Measurements from ENCODE around the gene MRM2. TPM values are rescaled to one million over a fixed set of nuclear protein-coding genes. Genes with fewer than 3 reads are reported as not detected.

The MRM2 gene
- total RNA-seq, 8 experiments from 2014 or later: 19.9 to 39.7 (median 23.7) TPM

DNA sequence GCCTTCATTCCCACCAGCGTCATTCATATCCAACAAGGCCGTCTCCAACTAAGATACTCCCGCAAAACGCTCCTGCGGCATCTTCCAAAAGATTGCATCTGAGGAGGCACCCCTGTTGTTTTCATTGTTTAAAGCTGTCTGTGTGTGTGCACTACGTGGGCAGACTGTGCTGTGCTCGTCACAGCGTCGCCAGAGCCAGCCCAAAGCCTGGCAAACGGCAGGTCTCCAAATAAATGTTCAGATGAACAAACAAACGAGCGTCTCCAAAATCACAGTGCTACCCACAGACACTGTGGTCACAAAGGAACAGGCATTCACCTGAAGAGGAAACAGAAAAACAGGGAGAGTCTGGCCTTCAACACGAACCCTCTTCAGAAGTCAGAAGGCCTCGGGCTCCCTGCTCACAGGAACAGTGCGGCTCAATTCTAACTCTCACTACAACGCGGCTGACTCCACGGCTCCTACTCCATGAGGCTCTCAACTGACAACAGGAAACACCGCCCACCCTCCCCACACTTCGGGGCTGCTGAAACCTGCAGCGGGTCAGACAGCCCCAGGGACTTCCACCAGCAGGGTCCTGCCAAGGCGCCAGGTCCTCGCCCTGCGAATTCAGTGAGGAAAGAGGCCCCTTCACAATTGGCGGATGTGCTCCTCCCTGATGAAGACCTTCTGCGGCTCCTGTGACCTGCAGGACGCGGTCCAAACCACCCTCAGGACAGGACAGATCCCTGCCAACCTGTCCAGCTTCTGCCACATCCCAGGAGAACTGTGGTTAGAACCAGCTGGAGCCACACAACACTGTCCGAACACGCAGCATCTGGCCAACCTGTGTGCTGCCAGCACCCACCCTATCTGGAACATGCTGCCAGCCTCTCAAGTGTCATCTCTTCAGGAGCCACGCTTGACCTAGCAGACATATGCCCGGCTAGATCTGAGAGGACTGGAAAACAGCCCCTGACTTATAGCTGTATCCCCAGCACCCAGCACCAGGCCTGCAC, 45.3 kb downstream of the MRM2 start:
- H3K4me1 ChIP-seq (replicated peaks in 1 of 2): peaks cover 0 to 4% of the 10 kb centered on the region in 2 donors
- H3K4me3 ChIP-seq: no peak overlapping the region
- no peak overlapping the region for H3K27ac ChIP-seq
- ATAC-seq (replicated peaks in 6 of 8): no peak
- in situ Hi-C loops (cut with MboI; ENCODE audit: low pct_unique_long_range_greater_than_20kb in 2 of 9, low sequenced_read_pairs in 9 of 9, unreplicated experiment in 9 of 9): no loop called here
- 85 to 100% (median 92%) methylated on average over 2 to 22 of the region's 32 CpGs; no CpG with 5 or more reads in 3 of the 10 experiments for WGBS, 10 experiments

DNA sequence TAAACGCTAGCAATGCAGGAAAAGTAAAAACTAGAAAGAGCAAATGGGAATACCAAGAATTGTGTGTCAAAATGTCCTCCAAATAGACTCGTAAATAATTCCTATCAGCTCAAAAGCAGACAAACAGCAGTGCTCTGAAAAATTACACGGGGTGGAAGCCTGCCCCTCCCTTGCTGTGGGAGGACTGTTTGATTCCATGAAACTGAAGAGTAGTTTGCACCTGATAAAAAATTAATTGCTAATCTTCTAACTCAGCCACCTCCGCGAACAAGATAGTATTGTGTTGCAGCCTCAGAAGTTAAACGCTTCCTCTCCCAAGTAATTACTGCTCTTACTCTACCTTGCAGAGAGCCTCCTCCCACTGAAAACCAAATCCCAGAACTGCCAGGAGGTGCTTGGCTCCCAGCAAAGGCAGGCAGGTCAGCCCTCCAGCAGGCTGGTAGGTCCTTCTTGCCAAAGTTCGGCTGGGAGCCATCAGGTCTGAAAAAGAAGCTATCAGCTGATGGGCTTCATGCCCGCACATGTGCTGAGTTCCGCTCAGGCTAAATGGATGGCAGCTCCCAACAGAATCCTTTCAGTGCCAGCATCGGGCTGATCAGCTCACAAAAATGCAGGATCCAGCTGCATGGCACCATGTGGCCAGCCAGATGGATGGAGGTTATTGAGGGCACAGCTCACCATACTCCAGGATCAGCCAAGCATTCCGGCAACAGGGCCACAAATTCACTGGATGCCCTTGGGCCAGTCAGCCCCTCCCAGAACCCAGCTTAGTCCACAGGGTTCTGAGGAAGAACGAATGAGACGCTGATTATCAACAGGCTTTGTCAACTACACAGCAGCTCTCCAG, 46.4 kb downstream of the MRM2 start:
- H3K4me3 ChIP-seq: no peak overlapping the region
- H3K27ac ChIP-seq: no peak overlapping the region
- peaks cover 5 to 12% of the 10 kb centered on the region in 2 donors for H3K4me1 ChIP-seq (replicated peaks in 1 of 2)
- WGBS, 10 experiments: 90 to 100% (median 95%) methylated on average over 1 to 11 of the region's 13 CpGs
- no peak for ATAC-seq (replicated peaks in 6 of 8)
- in situ Hi-C loops (cut with MboI; ENCODE audit: low pct_unique_long_range_greater_than_20kb in 2 of 9, low sequenced_read_pairs in 9 of 9, unreplicated experiment in 9 of 9): no loop called here

DNA sequence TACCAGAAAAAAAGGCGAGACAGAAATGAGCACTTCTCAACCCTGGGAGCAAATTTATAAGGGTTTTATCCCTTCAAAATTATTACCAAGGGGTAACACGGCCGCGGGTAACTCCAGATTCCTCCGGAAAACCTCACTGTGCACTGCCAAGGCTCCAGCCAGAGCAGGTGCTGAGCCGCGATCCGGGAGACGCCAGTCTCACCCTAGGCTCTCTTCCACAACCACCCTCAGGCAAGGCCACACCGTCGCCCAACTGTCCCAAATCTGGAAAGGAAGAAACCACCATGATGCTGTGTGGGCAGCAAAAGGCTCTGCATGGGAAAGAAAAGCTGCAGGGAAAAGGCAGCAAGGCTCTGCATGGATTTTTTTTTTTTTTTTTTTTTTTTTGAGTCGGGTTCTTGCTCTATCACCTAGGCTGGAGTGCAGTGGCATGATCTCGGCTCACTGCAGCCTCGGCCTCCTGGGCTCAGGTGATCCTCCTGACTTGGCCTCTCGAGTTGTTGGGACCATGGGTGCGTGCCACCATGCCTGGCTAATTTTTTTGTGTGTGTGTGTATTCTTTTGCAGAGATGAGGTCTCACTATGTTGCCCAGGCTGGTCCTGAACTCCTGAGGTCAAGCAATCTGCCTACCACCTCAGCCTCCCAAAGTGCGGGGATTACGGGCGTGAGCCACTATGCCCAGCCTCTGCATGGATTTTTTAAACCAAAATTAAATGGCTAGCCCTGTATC, 48.3 kb downstream of the MRM2 start:
- H3K4me3 ChIP-seq: no peak overlapping the region
- no peak for ATAC-seq (replicated peaks in 6 of 8)
- WGBS, 10 experiments: 82 to 100% (median 95%) methylated on average over 1 to 11 of the region's 19 CpGs; no CpG with 5 or more reads in 2 of the 10 experiments
- H3K4me1 ChIP-seq (replicated peaks in 1 of 2): peaks cover 16% of the 10 kb centered on the region in 2 donors
- no peak overlapping the region for H3K27ac ChIP-seq
- in situ Hi-C loops (cut with MboI; ENCODE audit: low pct_unique_long_range_greater_than_20kb in 2 of 9, low sequenced_read_pairs in 9 of 9, unreplicated experiment in 9 of 9): no loop called here

DNA sequence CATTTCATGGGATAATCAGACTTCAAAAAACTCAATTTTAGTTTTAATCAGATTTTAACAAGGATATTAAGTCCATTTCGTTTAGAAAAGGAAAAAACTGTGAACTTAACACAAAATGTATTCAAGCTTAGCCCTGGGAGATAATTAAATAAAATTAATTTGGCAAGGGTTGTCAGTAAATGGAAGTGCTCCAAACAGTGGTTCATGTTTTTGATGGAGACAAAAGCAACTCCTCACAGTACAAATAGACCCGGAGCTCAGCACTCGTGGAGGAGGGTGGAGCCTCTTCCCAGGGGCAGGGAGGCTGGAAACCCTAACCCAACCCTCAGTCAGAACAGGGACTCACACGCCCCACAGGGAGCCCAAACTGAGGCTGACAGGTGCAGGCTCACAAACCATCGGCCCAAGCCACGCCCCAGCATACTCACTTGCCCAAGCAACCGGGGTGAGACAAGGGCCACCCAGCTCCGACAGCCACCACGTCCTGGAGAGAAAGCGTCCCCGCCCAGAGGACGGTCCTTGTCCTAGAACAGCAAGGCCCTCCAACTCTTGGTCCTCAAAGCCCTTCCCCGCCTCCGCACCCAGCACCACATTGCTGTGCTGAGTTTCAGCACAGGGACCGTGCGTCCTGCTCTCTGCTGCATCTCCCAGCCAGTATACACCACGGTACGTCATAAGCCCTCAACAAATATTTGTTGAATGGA, 49.0 kb downstream of the MRM2 start:
- no peak overlapping the region for H3K27ac ChIP-seq
- H3K4me1 ChIP-seq (replicated peaks in 1 of 2): peaks cover 16% of the 10 kb centered on the region in 2 donors
- 33 to 90% (median 70%) methylated on average over 1 to 11 of the region's 18 CpGs for WGBS, 10 experiments
- H3K4me3 ChIP-seq: no peak overlapping the region
- in situ Hi-C loops (cut with MboI; ENCODE audit: low pct_unique_long_range_greater_than_20kb in 2 of 9, low sequenced_read_pairs in 9 of 9, unreplicated experiment in 9 of 9): no loop called here
- ATAC-seq (replicated peaks in 6 of 8): peak in 4 of 8 experiments; percentile 14 to 63 (median 40)

DNA sequence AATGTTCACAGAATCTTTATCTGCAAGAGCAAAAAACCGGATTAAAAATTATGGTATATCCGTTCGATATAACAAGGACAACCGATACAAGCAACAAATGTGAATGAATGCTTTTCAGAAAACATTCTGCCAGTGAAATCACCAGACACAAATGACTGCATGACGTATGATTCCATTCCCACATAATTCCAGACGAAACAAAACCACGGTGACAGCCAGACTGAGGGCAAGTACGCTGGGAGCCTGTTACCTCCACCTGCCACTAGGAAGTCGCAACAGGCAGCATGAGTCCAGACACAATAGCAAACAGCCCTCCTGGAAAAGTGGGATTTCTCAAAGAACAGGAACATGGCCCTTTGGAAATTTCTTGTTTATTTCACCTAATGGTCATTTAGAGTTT, 51.0 kb downstream of the MRM2 start:
- ATAC-seq (replicated peaks in 6 of 8): peak in 5 of 8 experiments; percentile 46 to 63 (median 55)
- in situ Hi-C loops (cut with MboI; ENCODE audit: low pct_unique_long_range_greater_than_20kb in 2 of 9, low sequenced_read_pairs in 9 of 9, unreplicated experiment in 9 of 9): no loop called here
- 20 to 100% (median 73%) methylated on average over 1 to 9 of the region's 9 CpGs for WGBS, 10 experiments
- H3K27ac ChIP-seq: no peak overlapping the region
- no peak overlapping the region for H3K4me3 ChIP-seq
- peaks cover 16% of the 10 kb centered on the region in 2 donors for H3K4me1 ChIP-seq (replicated peaks in 1 of 2)

DNA sequence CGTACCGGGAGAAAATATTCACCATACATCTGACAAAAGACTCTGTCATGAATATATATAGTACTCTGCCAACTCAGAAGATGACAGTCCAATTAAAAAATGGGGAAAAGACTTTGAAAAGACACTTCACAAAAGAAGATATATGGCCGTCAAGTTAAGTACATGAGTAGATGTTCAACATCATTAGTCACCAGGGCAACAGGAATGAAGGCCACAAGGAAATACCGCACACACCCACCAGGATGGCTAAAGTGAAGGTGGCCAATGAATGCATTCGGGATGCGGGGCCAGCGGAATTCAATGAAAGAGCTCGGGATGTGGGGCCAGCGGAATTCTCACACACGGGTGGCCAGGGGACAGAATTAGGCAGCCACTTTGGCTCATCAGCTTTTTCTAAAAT, 51.5 kb downstream of the MRM2 start:
- peaks cover 19% of the 10 kb centered on the region in 2 donors for H3K4me1 ChIP-seq (replicated peaks in 1 of 2)
- peak in 6 of 8 experiments; percentile 56 to 89 (median 86) for ATAC-seq (replicated peaks in 6 of 8)
- in situ Hi-C loops (cut with MboI; ENCODE audit: low pct_unique_long_range_greater_than_20kb in 2 of 9, low sequenced_read_pairs in 9 of 9, unreplicated experiment in 9 of 9): no loop called here
- H3K27ac ChIP-seq: no peak overlapping the region
- WGBS, 10 experiments: 0 to 100% (median 12%) methylated on average over 1 to 10 of the region's 10 CpGs
- no peak overlapping the region for H3K4me3 ChIP-seq

DNA sequence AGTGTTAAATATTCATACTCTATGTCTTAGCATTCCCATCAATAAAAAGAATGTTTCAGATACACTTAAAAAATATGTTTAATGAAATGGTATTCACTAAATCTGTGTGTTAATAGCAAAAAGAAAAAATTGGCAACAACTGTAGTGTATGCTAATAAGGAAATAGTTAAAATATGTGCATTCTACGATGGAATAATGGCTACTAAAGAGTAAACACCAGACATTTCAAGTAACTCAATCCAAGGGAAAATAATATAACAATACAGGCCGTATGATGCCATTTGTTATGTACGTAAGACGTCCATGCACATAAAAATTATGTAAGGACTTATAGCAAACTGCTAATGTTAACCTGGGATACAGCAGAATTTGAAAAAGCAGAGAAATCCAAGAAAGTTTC, 55.8 kb downstream of the MRM2 start:
- 5 to 88% (median 80%) methylated on average over 1 to 4 of the region's 4 CpGs; no CpG with 5 or more reads in 1 of the 10 experiments for WGBS, 10 experiments
- no peak overlapping the region for H3K27ac ChIP-seq
- no peak overlapping the region for H3K4me3 ChIP-seq
- peaks cover 13 to 20% of the 10 kb centered on the region in 2 donors for H3K4me1 ChIP-seq (replicated peaks in 1 of 2)
- ATAC-seq (replicated peaks in 6 of 8): peak in 3 of 8 experiments; percentile 50 to 80 (median 61)
- in situ Hi-C loops (cut with MboI; ENCODE audit: low pct_unique_long_range_greater_than_20kb in 2 of 9, low sequenced_read_pairs in 9 of 9, unreplicated experiment in 9 of 9): no loop called here

DNA sequence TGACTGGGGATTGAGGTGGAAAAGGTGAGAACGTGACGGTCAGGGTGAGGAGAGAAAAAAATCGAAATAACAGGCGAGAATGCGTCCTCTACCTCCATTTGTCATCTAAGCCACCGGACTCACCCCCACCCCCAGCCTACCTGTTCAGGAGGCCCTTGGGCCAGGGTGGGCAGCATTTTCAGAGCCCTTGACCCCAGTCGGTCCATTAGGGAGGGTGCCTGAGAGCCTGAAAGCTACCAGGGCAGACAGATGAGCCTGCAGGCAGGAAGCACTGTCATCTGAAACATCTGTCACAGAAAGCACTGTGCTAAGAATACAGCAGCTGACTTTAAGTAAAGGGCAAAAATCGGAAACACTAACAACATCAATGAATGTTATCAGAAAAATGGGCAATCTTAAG, 56.3 kb downstream of the MRM2 start:
- Histone ChIP-seq H3K27ac (peak overlapping the region in 1 of 2 donors; percentile 23), H3K4me3 (no peak overlapping the region), H3K4me1 (replicated peaks in 1 of 2) (peaks cover 9 to 15% of the 10 kb centered on the region in 2 donors)
- peak in 4 of 8 experiments; percentile 22 to 47 (median 39) for ATAC-seq (replicated peaks in 6 of 8)
- in situ Hi-C loops (cut with MboI; ENCODE audit: low pct_unique_long_range_greater_than_20kb in 2 of 9, low sequenced_read_pairs in 9 of 9, unreplicated experiment in 9 of 9): no loop called here
- WGBS, 10 experiments: 57 to 100% (median 81%) methylated on average over 1 to 7 of the region's 8 CpGs

Other genes with a start within 250 kb of the MRM2 start
- gene MAD1L1, start 9.3 kb downstream of the MRM2 start, total RNA-seq: 10 to 100 TPM; 24.0 to 68.8 (median 32.4) TPM
- gene NUDT1, start within 50 bp of the MRM2 start, total RNA-seq: 10 to 100 TPM; 11.0 to 46.5 (median 14.7) TPM
- gene SNX8, start 72.2 kb upstream of the MRM2 start, total RNA-seq: 10 to 100 TPM in 1 of 8 experiments, 1 to 10 TPM in 7; 2.8 to 10.3 (median 6.9) TPM
- 100 to 1,000 TPM in 4 of 8 experiments, 10 to 100 TPM in 4; 53.0 to 225 (median 87.9) TPM for gene EIF3B, start 112.6 kb upstream of the MRM2 start, total RNA-seq
- 10 to 100 TPM in 1 of 8 experiments, 1 to 10 TPM in 7; 4.0 to 10.4 (median 7.3) TPM for gene CHST12, start 161.4 kb upstream of the MRM2 start, total RNA-seq
- gene GRIFIN, start 234.2 kb upstream of the MRM2 start, total RNA-seq: not detected